HEK293 (cell line): ENCODE results near the gene DZIP1.

Experiments used
- CTCF ChIA-PET: fragments of 350-600 bp; formaldehyde crosslinking; extraction: SDS; loops from one replicate; lab custom pipeline; 2021; ENCODE audit warnings: antibody characterized with exemption; lab: Yijun Ruan, JAX
- POLR2A ChIA-PET: fragments of 300-600 bp; formaldehyde crosslinking; extraction: SDS; loops from one replicate; lab custom pipeline; 2020; ENCODE audit warnings: antibody characterized with exemption, inconsistent platforms; lab: Yijun Ruan, JAX
- H3K27ac ChIP-seq: fragments of 200-500 bp; sonication (Bioruptor generic); 2 replicates; pipeline ENCODE4 v1.5.1; 2014; ENCODE audit warnings: low read depth, low read length, control low read depth, inconsistent platforms; ENCODE audit errors: extremely low read depth
- H3K36me3 ChIP-seq, 2 experiments: fragments of 200-500 bp in 1 of 2; sonication (Bioruptor generic) in 1 of 2; 1 replicate in 1 of 2; 2 replicates in 1 of 2; pipeline ENCODE4 v1.5.1; 2014 to 2017; ENCODE audit warnings: inconsistent platforms in 2 of 2, low read length in 2 of 2; ENCODE audit not compliant: control insufficient read depth in 2 of 2, insufficient read depth in 1 of 2
- H3K4me1 ChIP-seq: fragments of 200-500 bp; sonication (Bioruptor generic); 2 replicates; pipeline ENCODE4 v1.5.1; 2014; ENCODE audit warnings: mild to moderate bottlenecking, low read length, inconsistent platforms; ENCODE audit not compliant: control insufficient read depth, insufficient read depth
- H3K4me3 ChIP-seq: 2 replicates; pipeline ENCODE4 v1.5.1; 2011; ENCODE audit warnings: low read depth, mild to moderate bottlenecking, control low read depth, low read length, moderate library complexity
- H3K9me3 ChIP-seq: fragments of 200-500 bp; sonication (Bioruptor generic); 2 replicates; pipeline ENCODE4 v1.5.1; 2014; ENCODE audit warnings: low read depth, low read length, inconsistent platforms; ENCODE audit not compliant: control insufficient read depth, insufficient read depth
- HOXD13 ChIP-seq: sonication (generic); formaldehyde crosslinking; IDR thresholded peaks from 2 replicates; pipeline ENCODE4 v1.8.0; 2022; ENCODE audit warnings: missing genetic modification reagents, borderline replicate concordance
- IKZF3 ChIP-seq: fragments of 450-650 bp; IDR thresholded peaks from 2 replicates; pipeline ENCODE4 v1.5.0; 2018; ENCODE audit warnings: missing biosample characterization, mild to moderate bottlenecking, missing genetic modification characterization, moderate library complexity
- KLF1 ChIP-seq: fragments of 450-650 bp; formaldehyde crosslinking; IDR thresholded peaks from 2 replicates; pipeline ENCODE4 v1.5.1; 2016; ENCODE audit warnings: missing biosample characterization, missing genetic modification characterization
- MYNN ChIP-seq: fragments of 450-650 bp; formaldehyde crosslinking; IDR thresholded peaks from 2 replicates; pipeline ENCODE4 v1.5.1; 2016; ENCODE audit warnings: missing biosample characterization, missing genetic modification characterization, borderline replicate concordance
- SCRT2 ChIP-seq: fragments of 450-650 bp; formaldehyde crosslinking; IDR thresholded peaks from 2 replicates; pipeline ENCODE4 v1.5.1; 2016; ENCODE audit warnings: missing biosample characterization, missing genetic modification characterization
- ZNF16 ChIP-seq: fragments of 450-650 bp; formaldehyde crosslinking; IDR thresholded peaks from 2 replicates; pipeline ENCODE4 v1.5.1; 2016; ENCODE audit warnings: low read depth, missing biosample characterization, missing genetic modification characterization
- ZNF169 ChIP-seq: fragments of 450-650 bp; formaldehyde crosslinking; IDR thresholded peaks from 2 replicates; pipeline ENCODE4 v1.5.1; 2016; ENCODE audit warnings: missing biosample characterization, missing genetic modification characterization
- ZNF174 ChIP-seq: fragments of 450-650 bp; formaldehyde crosslinking; IDR thresholded peaks from 2 replicates; pipeline ENCODE4 v1.5.0; 2017; ENCODE audit warnings: missing biosample characterization, mild to moderate bottlenecking, missing genetic modification characterization
- ZNF214 ChIP-seq: fragments of 450-650 bp; formaldehyde crosslinking; IDR thresholded peaks from 2 replicates; pipeline ENCODE4 v1.5.1; 2017; ENCODE audit warnings: missing biosample characterization, mild to moderate bottlenecking, missing genetic modification characterization, borderline replicate concordance
- ZNF239 ChIP-seq: fragments of 450-650 bp; formaldehyde crosslinking; IDR thresholded peaks from 2 replicates; pipeline ENCODE4 v1.5.1; 2016; ENCODE audit warnings: missing biosample characterization, missing genetic modification characterization
- ZNF391 ChIP-seq: fragments of 450-650 bp; formaldehyde crosslinking; IDR thresholded peaks from 2 replicates; pipeline ENCODE4 v1.5.1; 2016; ENCODE audit warnings: low read depth, missing biosample characterization, missing genetic modification characterization, borderline replicate concordance
- ZNF510 ChIP-seq: fragments of 450-650 bp; formaldehyde crosslinking; IDR thresholded peaks from 2 replicates; pipeline ENCODE4 v1.5.1; 2018; ENCODE audit warnings: mild to moderate bottlenecking, missing genetic modification characterization, missing biosample characterization; ENCODE audit not compliant: insufficient replicate concordance
- ZNF530 ChIP-seq: fragments of 450-650 bp; formaldehyde crosslinking; IDR thresholded peaks from 2 replicates; pipeline ENCODE4 v1.5.1; 2016; ENCODE audit warnings: low read depth, missing biosample characterization, missing genetic modification characterization
- ZNF654 ChIP-seq: fragments of 450-650 bp; formaldehyde crosslinking; IDR thresholded peaks from 2 replicates; pipeline ENCODE4 v1.5.1; 2016; ENCODE audit warnings: low read depth, missing biosample characterization, missing genetic modification characterization
- ZNF747 ChIP-seq: fragments of 450-650 bp; formaldehyde crosslinking; IDR thresholded peaks from 2 replicates; pipeline ENCODE4 v1.5.1; 2016; ENCODE audit warnings: missing biosample characterization, missing genetic modification characterization
- ZNF776 ChIP-seq: fragments of 450-650 bp; formaldehyde crosslinking; IDR thresholded peaks from 2 replicates; pipeline ENCODE4 v1.5.0; 2017; ENCODE audit warnings: missing biosample characterization, missing genetic modification characterization, borderline replicate concordance
- ZNF785 ChIP-seq: fragments of 450-650 bp; formaldehyde crosslinking; IDR thresholded peaks from 2 replicates; pipeline ENCODE4 v1.5.1; 2016; ENCODE audit warnings: missing biosample characterization, missing genetic modification characterization
- TF ChIP-seq, protein P1 (sequence below): fragments of 450-650 bp; formaldehyde crosslinking; IDR thresholded peaks from 2 replicates; pipeline ENCODE4 v1.5.1; 2016; ENCODE audit warnings: missing biosample characterization, missing genetic modification characterization, low read depth
- TF ChIP-seq, protein P2 (sequence below): fragments of 450-650 bp; formaldehyde crosslinking; conservative IDR thresholded peaks from 2 replicates; pipeline ENCODE4 v1.5.1; 2016; ENCODE audit warnings: low read depth, missing biosample characterization, missing genetic modification characterization
- TF ChIP-seq, protein P3 (sequence below): fragments of 450-650 bp; formaldehyde crosslinking; IDR thresholded peaks from 2 replicates; pipeline ENCODE4 v1.5.1; 2017; ENCODE audit warnings: missing biosample characterization, missing genetic modification characterization
- TF ChIP-seq, protein P4 (sequence below): fragments of 450-650 bp; formaldehyde crosslinking; IDR thresholded peaks from 2 replicates; pipeline ENCODE4; 2016; ENCODE audit warnings: missing biosample characterization, missing genetic modification characterization

DZIP1 gene

DNA sequence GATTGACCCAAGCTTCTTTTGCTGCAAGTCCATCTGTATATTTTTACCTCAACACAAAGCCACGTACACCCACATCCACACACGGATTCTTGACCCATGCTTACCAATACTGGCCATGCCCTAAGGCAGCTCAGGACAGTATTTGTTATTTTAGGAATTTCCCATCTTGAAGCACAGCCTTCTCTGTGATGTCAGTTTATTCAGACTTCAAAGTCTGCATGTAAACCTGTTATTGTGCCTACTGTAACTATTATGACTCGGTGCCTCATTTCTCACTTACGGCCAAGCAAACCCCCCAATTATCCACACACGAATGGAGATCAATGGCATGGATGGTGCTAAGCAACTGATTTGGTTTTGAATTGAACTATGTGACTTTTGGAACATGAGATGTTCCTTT is 74.5 kb downstream of the DZIP1 start:
- CTCF ChIA-PET, result no interaction called here
- no peak overlapping the region for H3K27ac ChIP-seq
- TF ChIP-seq ZNF16 (no peak), ZNF510 (tag by site-specific recombination) (no peak), HOXD13 (no peak), ZNF174 (tag by site-specific recombination) (no peak), ZNF530 (tag by site-specific recombination) (no peak), SCRT2 (no peak), IKZF3 (tag by site-specific recombination) (no peak), ZNF239 (tag by site-specific recombination) (no peak), MYNN (tag by site-specific recombination) (no peak), ZNF169 (tag by site-specific recombination) (no peak), ZNF214 (no peak), ZNF391 (tag by site-specific recombination) (no peak), ZNF785 (tag by site-specific recombination) (no peak)
- TF ChIP-seq, protein P1, sequence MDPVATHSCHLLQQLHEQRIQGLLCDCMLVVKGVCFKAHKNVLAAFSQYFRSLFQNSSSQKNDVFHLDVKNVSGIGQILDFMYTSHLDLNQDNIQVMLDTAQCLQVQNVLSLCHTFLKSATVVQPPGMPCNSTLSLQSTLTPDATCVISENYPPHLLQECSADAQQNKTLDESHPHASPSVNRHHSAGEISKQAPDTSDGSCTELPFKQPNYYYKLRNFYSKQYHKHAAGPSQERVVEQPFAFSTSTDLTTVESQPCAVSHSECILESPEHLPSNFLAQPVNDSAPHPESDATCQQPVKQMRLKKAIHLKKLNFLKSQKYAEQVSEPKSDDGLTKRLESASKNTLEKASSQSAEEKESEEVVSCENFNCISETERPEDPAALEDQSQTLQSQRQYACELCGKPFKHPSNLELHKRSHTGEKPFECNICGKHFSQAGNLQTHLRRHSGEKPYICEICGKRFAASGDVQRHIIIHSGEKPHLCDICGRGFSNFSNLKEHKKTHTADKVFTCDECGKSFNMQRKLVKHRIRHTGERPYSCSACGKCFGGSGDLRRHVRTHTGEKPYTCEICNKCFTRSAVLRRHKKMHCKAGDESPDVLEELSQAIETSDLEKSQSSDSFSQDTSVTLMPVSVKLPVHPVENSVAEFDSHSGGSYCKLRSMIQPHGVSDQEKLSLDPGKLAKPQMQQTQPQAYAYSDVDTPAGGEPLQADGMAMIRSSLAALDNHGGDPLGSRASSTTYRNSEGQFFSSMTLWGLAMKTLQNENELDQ (tag by site-specific recombination), result no peak
- TF ChIP-seq, protein P2, sequence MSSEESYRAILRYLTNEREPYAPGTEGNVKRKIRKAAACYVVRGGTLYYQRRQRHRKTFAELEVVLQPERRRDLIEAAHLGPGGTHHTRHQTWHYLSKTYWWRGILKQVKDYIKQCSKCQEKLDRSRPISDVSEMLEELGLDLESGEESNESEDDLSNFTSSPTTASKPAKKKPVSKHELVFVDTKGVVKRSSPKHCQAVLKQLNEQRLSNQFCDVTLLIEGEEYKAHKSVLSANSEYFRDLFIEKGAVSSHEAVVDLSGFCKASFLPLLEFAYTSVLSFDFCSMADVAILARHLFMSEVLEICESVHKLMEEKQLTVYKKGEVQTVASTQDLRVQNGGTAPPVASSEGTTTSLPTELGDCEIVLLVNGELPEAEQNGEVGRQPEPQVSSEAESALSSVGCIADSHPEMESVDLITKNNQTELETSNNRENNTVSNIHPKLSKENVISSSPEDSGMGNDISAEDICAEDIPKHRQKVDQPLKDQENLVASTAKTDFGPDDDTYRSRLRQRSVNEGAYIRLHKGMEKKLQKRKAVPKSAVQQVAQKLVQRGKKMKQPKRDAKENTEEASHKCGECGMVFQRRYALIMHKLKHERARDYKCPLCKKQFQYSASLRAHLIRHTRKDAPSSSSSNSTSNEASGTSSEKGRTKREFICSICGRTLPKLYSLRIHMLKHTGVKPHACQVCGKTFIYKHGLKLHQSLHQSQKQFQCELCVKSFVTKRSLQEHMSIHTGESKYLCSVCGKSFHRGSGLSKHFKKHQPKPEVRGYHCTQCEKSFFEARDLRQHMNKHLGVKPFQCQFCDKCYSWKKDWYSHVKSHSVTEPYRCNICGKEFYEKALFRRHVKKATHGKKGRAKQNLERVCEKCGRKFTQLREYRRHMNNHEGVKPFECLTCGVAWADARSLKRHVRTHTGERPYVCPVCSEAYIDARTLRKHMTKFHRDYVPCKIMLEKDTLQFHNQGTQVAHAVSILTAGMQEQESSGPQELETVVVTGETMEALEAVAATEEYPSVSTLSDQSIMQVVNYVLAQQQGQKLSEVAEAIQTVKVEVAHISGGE, result no peak
- POLR2A ChIA-PET, result no interaction called here
- H3K36me3 ChIP-seq, result no peaks in the 10 kb centered on the region
- H3K9me3 ChIP-seq, result no peaks in the 10 kb centered on the region
- no peak overlapping the region for H3K4me3 ChIP-seq
- H3K4me1 ChIP-seq, result no peaks in the 10 kb centered on the region; the same call in 1 of the 2 replicates

DNA sequence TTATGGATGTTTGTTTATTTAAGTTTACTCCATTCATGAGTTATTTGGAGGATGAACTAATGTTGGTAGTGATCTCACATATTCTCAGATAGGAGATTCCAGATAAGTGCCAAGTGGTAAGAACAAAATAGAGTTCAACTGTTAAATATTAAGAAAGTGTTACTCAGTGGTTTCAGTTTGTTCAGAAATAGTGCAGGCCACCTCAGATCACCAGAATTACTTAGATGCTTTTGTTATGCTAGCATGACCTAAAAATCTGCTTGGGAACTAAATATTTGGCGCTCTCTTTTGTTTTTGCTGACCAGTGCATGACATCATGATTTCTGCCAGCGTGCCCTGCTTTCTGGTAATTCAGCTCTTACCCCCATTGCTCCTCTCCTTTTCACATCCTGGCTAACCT is 76.4 kb downstream of the DZIP1 start:
- no peaks in the 10 kb centered on the region; the same call in 1 of the 2 replicates for H3K4me1 ChIP-seq
- no peaks in the 10 kb centered on the region for H3K9me3 ChIP-seq
- ChIA-PET POLR2A (no interaction called here), CTCF (interaction anchor here (0.6 kb wide), 1 partner anchor 795 kb away, joined by 3 read pairs; no protein-coding TSS in a partner anchor)
- H3K36me3 ChIP-seq, result no peaks in the 10 kb centered on the region
- no peak overlapping the region for H3K27ac ChIP-seq
- no peak overlapping the region for H3K4me3 ChIP-seq
- TF ChIP-seq, protein P1 (tag by site-specific recombination), result no peak
- TF ChIP-seq ZNF510 (tag by site-specific recombination), result no peak
- TF ChIP-seq ZNF747 (tag by site-specific recombination), result no peak
- no peak for TF ChIP-seq ZNF654
- no peak for TF ChIP-seq KLF1
- TF ChIP-seq, protein P3, sequence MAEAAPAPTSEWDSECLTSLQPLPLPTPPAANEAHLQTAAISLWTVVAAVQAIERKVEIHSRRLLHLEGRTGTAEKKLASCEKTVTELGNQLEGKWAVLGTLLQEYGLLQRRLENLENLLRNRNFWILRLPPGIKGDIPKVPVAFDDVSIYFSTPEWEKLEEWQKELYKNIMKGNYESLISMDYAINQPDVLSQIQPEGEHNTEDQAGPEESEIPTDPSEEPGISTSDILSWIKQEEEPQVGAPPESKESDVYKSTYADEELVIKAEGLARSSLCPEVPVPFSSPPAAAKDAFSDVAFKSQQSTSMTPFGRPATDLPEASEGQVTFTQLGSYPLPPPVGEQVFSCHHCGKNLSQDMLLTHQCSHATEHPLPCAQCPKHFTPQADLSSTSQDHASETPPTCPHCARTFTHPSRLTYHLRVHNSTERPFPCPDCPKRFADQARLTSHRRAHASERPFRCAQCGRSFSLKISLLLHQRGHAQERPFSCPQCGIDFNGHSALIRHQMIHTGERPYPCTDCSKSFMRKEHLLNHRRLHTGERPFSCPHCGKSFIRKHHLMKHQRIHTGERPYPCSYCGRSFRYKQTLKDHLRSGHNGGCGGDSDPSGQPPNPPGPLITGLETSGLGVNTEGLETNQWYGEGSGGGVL (tag by site-specific recombination), result no peak
- TF ChIP-seq, protein P4, sequence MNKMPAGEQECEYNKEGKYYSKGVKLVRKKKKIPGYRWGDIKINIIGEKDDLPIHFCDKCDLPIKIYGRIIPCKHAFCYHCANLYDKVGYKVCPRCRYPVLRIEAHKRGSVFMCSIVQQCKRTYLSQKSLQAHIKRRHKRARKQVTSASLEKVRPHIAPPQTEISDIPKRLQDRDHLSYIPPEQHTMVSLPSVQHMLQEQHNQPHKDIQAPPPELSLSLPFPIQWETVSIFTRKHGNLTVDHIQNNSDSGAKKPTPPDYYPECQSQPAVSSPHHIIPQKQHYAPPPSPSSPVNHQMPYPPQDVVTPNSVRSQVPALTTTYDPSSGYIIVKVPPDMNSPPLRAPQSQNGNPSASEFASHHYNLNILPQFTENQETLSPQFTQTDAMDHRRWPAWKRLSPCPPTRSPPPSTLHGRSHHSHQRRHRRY, result no peak
- no peak for TF ChIP-seq ZNF776 (tag by site-specific recombination)
